GM19239 (cell line): ENCODE results near the gene AGER.
"Not testable (repeated sequence)": the region's sequence is repeated elsewhere in the genome, so short reads cannot be mapped to it uniquely, and the experiment has no call there.

Experiments used
- DNase-seq: peaks from one replicate; pipeline ENCODE4 v3.0.0; 2011; ENCODE audit warnings: low spot score; ENCODE audit not compliant: insufficient read length
- FAIRE-seq: peaks from 2 replicates; lab custom pipeline; 2011; peaks lifted over from hg19 to GRCh38; lab: Jason Lieb, UNC

AGER gene

DNA sequence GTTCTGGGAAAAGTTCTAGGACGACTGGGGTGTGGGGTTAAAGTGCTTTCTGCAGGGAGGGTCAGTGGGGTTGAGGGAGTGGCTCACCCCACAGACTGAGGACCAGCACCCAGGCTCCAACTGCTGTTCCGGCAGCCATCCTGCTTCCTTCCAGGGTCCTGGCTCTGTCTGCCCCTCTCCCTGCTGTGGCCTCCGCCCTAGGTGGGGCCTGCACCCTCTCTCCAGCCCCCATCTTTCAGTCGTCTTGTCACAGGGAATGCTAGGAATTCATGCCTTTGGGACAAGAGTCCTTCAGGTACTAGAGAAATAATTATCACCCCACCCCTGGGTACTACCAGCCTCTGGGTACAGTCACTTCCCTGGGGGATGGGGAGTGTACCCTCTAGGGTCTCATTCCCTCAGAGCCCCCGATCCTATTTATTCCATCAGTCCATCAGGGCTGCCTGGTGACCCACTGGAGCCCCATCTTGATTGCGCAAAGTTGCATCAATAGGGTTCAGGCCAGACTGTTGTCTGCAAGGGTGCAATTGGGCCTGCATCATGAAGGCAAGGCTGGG lies at the start of gene AGER:
Gene AGER, minus strand, starts transcription at position 170 of the 557 bp plus-strand sequence. Its CDS starts 31 bp downstream, at position 139.
- DNase-seq (no peak), FAIRE-seq (no peak)

DNA sequence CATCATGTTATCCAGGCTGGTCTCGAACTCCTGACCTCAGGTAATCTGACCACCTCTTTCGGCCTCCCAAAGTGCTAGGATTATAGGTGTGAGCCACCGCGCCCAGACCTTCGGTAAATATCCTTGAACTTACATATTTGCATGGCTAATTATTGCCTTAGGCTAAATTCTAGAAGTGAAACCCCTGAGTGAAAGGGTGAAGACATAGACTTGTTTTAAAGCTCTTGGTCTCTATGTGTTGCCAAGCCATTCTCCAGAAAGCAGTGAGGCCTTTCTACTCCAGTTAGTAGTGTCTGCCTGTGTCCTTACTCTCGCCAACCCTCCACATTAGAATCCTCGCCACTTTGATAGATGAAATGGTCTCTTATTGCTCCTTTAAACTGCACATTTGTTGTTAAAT lies 42.4 kb upstream of the AGER start:
- DNase-seq (no peak), FAIRE-seq (no peak)

DNA sequence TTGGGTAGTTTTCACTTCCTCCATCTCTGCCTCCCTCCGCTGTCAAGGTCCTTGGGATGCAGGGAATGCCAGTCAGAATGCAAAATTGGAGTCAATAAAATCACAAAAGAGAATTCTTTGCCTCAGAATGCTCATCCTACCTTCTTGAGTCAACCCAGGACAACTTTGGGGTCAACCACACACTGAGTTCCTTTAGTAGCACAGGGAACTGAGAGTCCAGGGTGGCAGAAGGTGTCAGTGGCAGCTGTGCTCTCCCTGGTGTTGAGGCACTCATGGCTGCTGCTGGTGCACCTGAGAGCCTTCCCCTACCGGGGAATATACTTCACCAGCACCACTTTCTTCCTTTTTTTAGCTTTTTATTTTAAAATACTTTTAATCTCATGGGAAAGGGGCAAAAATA lies 40.6 kb upstream of the AGER start:
- FAIRE-seq (peak; percentile 49), DNase-seq (peak; percentile 25)

DNA sequence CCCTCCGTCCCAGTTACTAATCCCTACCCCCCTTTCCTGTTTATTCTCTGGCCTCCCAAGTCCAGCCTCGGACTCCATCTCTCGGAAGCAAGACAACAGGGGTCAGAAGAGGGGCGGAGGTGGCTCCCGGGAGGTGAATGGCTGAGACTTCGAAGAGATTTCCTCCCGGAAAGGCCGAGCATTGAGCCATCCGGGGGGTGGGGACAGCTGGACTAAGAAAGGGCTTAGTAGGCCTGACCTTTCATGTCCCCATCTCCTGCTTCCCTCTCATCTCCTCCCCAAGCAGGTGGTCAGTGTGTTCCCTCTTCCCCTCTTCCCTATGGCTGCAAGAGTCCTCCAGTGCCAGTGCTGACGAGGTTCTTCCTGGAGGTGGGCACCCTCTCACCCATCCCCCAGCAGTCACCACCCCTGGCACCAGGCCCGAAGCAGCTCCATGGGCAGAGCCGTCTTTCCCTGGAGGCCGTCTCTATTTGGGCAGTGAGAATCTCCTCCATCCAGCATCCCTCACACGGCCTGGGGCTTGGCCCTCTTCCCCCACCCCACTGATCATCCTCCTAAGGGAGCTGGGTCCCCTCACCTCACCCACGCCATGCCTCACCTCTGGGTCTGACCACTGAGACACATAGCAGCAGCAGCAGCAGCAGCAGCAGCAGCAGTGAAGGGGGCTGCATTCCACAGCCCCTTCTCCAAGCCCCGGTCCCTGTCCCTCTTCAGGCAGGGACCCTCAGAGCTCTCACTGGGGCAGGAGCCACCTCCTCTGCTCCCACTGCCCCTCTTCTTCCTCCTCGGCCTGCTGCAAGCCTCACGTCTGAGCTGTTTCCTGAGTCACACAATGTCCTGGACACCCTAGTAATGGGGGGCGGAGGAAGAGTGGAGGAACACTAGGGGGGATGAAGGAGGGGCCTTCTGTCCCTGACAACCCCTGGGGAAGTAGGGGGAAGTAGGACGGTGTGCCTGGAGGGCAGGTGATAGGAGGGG lies 39.5 kb upstream of the AGER start, which contains the start of gene NOTCH4:
Gene NOTCH4, minus strand, starts transcription at position 810 of the 978 bp plus-strand sequence. Its CDS starts 139 bp downstream, at position 671.
- DNase-seq (no peak), FAIRE-seq (no peak)

DNA sequence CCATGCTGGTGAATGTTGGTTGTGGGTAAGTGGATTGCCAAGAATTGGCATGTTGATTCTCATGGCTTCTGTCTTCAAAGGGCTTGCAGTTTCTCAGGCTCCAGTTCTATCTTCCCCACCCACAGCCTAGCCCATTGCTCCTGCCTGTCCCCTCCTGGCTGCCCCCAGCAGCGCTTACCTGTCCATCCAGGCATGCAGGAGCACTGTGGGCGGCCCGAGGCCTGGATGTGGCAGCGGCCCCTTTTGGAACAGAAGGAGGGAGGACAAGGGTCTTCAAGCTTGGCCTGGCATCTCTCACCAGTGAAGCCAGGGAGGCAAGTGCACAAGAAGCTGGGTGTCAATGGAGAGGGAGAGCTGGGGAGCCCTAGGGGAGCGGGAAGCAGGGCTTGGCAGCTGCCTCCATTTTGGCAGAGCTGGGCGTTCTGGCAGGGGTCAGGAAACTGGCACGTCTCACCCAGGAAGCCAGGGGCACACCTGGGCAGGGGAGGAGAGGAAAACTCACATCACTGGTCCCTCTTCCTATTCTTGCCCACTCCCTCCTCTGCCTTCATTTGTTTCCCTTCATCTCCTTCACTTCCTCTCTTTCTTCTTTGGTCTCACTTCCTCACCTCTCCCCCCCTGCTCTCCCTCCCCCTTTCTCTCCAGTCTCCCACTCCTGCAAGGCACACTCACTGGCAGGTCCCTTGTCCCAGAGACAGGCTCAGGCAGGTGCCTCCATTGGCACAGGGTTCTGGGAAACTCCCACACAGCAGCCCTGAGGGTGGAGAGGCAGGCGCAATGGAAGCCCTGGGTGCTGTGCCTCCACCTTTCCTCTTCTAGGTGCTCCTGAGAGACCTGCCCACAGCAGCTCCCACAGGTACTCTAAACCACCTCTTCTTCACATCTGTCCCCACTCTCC lies 38.5 kb upstream of the AGER start:
- FAIRE-seq (no peak), DNase-seq (no peak)

DNA sequence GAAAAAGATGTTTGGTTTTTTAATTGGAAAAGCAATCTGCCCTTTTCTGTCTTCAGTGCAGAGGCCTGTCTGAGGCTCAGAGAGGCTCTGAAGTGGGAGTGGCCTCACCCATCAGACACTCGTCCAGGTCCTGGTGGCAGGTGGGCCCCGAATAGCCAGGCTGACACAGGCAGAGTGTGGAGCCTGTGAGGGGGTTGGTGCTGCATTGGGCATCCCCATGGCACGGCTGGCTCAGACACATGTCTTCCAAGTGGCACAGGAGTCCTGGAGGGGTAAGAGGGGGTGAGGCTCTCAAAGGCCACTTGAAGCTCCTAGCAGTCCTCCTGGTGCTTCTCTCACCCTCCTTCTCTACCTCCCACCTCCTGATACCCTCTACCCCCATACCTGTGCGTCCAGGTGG lies 36.0 kb upstream of the AGER start:
- no peak for FAIRE-seq
- no peak for DNase-seq

DNA sequence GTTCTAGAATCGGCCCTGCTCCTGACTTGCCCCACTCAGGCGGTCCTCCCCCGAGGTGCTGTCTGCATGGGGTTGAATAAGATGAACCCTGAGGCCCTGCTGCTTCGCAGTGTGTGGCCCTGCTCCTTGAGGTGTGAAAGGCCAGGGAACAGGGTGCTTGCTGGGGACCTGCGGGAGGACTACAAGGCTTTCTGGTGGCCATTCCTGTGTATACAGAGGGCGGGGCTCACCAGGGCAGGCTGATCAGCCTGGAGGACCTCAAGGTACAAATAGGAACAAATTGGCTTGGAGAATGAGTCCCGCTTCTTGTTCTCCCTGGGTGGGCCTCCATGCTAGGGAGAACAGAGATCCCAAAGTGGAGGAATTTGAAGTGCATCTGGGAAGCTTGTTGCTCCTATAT lies 34.1 kb upstream of the AGER start:
- FAIRE-seq (no peak), DNase-seq (no peak)

DNA sequence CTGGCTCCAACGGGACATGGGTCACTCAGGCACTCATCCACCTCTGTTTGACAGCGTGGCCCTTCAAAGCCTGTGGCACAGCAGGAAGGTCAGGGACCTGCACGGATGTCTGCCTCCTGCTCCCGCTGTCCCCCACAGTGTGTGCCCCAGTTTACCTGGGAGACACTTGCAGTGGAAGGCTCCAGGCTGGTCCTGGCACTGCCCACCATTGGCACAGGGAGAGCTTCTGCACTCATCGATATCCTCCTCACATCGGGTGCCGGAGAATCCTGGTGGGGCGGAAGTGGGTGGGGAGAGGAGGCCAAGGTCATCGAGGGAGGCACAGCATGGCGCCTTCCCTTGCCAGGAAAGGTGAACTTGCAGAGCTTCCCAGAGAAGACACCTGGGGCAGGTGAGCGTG lies 32.9 kb upstream of the AGER start:
- no peak for DNase-seq
- no peak for FAIRE-seq

DNA sequence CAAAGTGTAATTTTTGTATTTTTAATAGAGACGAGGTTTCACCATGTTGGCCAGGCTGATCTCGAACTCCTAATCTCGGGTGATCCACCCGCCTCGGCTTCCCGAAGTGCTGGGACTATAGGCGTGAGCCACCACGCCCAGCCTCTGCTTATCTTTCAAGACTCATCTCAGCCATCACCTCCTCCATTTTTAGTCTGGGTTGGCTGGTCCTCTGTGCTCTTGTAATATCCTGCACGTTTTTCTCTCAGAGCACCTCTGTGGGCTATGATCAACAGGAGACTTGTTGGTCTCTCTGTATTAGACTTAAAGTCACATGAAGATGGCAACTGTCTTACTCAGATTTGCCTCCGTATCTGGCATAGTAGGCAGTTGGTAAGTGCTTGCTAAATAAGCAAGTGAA lies 32.2 kb upstream of the AGER start:
- DNase-seq (no peak), FAIRE-seq (no peak)

DNA sequence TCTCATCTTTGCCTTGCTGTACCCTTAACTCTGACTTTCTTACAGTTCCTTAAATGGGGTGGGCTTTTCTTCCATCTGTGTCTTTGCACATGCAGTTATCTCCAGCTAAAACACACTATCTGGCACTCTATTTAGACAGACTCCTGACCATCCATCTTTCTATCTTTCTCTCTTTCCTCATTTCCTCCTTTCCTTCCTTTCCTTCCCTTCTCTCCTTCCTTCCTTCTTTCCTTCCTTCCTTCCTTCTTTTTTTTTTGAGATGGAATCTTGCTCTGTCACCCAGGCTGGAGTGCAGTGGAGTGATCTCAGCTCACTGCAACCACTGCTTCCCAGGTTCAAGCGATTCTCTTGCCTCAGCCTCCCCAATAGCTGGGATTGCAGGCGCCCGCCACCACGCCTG lies 31.6 kb upstream of the AGER start:
- FAIRE-seq: no peak
- DNase-seq: no peak

DNA sequence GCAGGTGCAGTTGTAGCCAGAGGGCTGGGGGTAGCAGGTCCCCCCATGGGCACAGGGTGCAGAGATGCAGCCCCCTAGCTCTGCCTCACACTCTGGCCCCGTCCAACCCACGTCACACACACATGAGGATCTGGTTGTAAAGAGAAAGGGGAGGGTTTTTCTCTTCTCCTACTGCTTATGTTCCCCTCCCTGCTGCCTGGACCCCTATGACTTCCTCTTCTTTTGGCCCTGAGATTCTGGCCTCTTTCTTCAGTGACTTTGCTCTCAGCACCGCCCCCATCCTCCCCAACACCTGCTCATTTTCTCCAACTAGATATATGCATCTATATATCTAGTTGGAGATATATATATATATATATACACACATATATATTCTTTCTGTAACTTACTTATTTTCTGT lies 30.1 kb upstream of the AGER start:
- FAIRE-seq (no peak), DNase-seq (no peak)

DNA sequence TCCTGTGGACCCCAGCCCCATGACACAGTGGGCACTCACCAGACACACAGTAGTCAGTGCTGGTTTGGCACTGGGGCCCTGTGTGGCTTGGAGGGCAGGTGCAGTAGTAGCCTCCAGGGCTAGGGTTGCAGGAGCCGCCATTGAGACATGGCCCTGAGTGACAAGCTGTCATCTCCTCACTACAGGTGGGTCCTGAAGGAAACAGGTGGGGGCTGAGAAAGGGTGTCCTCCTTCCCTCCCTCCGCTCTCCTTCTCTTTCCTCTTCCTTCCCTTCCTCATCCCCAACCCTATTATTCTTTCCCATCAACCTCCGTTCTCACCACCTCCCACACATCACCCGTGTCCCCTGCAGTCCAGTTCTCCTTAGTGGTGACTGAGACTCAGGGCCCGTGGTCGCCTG lies 29.6 kb upstream of the AGER start:
- DNase-seq (no peak), FAIRE-seq (no peak)

DNA sequence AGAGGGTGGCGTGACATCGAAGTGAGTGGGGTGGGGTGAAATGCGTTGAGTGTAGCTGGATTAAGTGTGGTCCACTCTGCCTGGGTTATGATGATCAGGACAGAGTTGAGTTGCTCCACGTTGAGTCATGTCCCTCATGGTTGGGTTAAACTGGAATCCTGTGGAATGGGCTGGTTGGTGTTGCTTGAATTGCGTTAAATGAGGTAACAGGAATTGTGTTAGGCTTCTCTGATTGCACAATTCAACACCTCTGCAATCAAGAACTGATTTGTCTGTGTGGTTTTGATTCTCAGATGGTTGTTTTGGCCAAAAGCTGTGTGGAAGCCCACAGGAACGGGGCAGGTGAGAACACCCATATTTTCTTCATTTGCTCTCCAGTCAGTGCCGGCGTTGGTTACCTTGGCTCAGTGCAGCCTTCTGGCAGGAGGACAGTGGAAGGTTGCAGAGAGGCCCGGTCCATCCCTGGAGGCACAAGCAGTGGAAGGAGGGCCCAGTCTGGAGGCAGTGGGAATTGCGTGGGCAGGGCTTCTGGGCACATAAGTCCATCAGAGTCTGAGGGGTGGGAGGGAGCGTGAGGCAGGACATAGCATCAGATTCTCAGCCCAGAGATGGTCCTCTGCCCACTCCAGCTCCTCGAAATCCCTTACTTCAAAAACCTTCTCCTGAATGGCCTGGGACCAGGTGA lies 28.2 kb upstream of the AGER start:
- FAIRE-seq (no peak), DNase-seq (no peak)

DNA sequence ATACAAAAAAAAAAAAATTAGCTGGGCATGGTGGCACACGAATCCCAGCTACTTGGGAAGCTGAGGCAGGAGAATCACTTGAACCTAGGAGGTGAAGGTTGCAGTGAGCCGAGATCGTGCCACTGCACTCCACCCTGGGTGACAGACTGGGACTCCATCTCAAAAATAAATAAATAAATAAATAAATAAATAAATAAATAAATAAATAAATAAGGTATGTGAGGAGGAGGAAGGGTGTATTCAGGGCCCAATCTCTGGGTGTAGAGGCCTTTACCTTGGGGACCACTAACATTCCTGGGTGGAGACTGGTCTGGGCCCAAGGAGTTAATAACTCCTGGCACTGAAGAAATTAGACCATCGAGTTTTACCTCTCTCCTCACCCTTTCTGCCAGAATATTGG lies 27.4 kb upstream of the AGER start:
- not testable (repeated sequence) for DNase-seq, FAIRE-seq

DNA sequence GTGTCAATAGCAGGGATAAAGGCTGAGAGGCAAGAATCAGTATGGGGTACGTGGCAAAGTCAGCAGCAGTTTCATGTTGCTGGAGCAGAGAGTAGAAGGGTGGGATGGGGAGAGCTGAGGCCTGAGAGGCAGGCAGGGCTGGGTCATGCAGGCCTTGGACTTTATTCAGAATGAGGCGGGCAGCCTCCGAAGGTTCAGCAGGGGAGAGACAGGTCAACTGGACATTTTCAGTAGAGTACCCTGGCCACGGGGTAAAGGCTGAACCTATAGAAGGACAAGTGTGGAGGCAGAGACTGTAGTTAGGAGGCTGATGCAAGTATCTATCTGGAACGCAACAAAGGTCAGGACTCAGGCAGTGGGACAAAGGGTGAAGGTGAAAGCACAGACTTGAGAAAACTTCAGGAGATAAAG lies 26.1 kb upstream of the AGER start:
- DNase-seq (no peak), FAIRE-seq (no peak)

DNA sequence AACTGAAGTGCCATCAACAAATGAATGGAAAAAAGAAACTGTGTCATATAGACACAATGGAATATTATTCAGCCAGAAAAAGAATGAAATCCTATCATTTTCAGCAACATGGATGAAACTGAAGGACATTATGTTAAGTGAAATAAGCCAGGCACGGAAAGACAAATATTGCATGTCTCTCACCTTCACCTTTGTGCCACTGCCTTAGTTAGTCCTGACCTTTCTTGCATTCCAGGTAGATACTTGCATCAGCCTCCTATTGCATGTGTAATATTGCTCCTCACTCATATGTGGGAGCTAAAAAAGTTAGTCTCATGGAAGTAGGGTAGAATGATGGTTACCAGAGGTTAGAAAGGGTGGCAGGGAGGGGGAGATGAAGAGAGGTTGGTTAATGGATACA lies 24.9 kb upstream of the AGER start:
- DNase-seq: no peak
- no peak for FAIRE-seq

DNA sequence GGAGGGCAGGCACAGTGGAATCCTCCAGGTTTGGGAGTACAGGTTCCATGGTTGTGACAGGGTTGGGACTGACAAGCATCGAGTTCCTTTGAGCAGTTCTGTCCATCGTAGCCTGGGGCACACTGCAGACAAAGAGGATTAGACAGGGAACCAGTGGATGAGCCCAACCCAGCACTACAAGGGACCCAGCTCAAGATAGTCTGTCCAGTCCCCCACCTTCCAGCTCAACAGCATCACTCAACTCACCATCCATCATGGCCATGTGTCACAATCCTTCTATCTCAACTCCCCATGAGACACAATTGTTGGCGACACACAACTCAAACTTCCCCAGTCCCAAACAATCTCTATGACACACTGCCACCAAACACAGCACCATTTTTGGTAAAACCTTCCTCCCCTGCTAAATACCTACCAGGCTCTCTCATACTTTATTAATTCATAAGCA lies 20.2 kb upstream of the AGER start:
- FAIRE-seq: no peak
- DNase-seq: no peak

DNA sequence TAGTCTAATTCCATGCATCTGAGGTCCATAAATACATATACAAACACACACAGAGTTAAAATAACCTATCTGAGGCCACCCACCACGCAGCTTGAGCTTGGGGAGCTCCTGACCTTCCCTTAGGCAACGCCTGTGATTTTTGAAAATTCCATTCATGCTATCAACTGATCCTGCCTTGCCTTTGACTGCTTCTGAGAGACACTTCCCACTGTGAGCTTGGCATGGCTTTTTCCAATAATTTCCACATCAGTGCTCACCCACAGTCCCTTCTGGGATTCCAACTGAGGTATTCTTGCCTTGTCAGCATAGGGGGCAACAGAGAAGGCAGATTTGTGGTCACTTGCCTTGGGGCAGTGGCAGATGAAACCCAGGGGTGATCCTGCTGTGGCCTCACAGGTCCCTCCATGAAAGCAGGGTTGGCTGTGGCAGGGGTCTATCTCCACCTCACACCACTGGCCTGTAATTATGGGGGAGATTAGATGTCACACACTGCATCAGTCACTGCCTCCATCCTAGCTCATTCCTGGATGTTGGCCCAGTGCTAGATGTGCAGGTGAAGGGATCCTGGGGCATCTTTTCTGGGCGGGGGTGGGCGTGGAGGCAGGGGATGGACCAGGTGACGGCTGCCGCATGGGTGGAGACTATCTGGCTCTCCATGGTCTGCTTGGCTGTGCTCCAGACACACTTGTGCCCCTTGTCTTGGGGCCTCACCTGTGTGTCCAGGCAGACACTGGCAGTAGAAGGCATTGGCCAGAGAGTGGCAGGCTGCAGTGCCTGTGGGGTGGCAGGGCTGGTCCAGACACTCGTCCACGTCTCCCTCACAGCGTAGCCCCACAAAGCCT lies 19.6 kb upstream of the AGER start:
- no peak for FAIRE-seq
- DNase-seq: no peak

DNA sequence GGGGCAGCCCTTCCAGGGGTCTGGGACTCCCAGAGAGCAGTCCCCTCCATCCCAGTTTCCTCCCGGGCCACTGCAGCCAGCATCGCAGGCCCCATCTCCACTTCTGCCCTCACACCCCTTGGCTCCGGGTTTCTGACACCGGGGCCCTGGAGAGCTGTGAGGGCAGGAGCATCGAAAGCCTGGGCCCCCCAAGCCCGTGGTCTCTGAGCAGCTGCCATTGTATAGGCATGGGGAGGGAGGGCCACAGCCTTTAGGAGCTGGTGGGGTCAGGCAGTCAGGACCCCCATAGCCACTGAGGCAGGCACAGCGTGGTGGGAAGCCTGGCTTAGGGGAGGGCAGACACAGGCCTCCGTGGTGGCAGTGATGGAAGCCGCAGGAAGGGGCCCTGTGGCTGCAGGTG lies 18.1 kb upstream of the AGER start:
- FAIRE-seq: no peak
- DNase-seq: no peak
